HCT116 (cell line): Measurements from ENCODE around the gene TEX11. TPM values are rescaled to one million over a fixed set of nuclear protein-coding genes. Genes with fewer than 3 reads are reported as not detected.

ENCODE experiments used
- ATAC-seq: fragments of 200-7000 bp; cut with Tn5 transposase; 2 replicates; pipeline ENCODE4 v1.9.1; 2020; ENCODE audit warnings: mild to moderate bottlenecking, moderate library complexity
- BruUV-seq: library from RNA; stranded (reverse); fragments of 400-500 nt; replicated peaks from 2 replicates; lab custom pipeline; 2021; lab: Mats Ljungman, UMichigan
- CTCF ChIA-PET: fragments of 300-600 bp; sonication (Branson Sonifier 250); formaldehyde crosslinking; loops from one replicate; lab custom pipeline; 2021; ENCODE audit warnings: antibody characterized with exemption; lab: Charles Lee
- POLR2A ChIA-PET: fragments of 300-600, 350-600 bp; sonication (Branson Sonifier 250); formaldehyde crosslinking; loops from one replicate; lab custom pipeline; 2021; ENCODE audit warnings: antibody characterized with exemption; lab: Charles Lee
- RAD21 ChIA-PET, 2 experiments: fragments of 300-600 bp; sonication (Branson Sonifier 250); formaldehyde crosslinking; loops; one replicate each; lab custom pipeline; 2023; ENCODE audit warnings: low total read pairs in 2 of 2; ENCODE audit not compliant: uncharacterized antibody in 2 of 2, unreplicated experiment in 2 of 2, low non-redundant PET in 1 of 2; lab: Charles Lee
- DNase-seq: peaks from one replicate; pipeline ENCODE4 v3.0.0-alpha.2; 2010; ENCODE audit warnings: low read depth, low spot score
- H2AFZ ChIP-seq: fragments of 200-600 bp; shearing (Covaris generic), sonication (generic); 2 replicates; pipeline ENCODE4 v1.6.1; 2017; ENCODE audit warnings: low read depth, mixed run types, mixed read lengths, antibody characterized with exemption, low read length; ENCODE audit not compliant: poor library complexity, severe bottlenecking
- H3K27ac ChIP-seq: 2 replicates; pipeline ENCODE4 v1.5.1; 2012; ENCODE audit warnings: low read depth, low read length
- H3K27me3 ChIP-seq: fragments of 200-600 bp; sonication (generic); 2 replicates; pipeline ENCODE4 v1.6.1; 2016; ENCODE audit warnings: mixed run types, low read length, mixed read lengths; ENCODE audit not compliant: insufficient read depth
- H3K36me3 ChIP-seq, 2 experiments: fragments of 200-500 bp in 1 of 2; fragments of 200-600 bp in 1 of 2; sonication (Bioruptor generic) in 1 of 2; sonication (generic) in 1 of 2; 2 replicates each; pipeline versions ENCODE4 v1.5.1 to v1.6.1; 2014 to 2016; ENCODE audit warnings: low read length in 2 of 2, inconsistent platforms in 1 of 2, mixed read lengths in 1 of 2, mixed run types in 1 of 2; ENCODE audit not compliant: insufficient read depth in 2 of 2, control insufficient read depth in 1 of 2
- H3K4me1 ChIP-seq, 2 experiments: fragments of 200-600 bp in 1 of 2; sonication (generic) in 1 of 2; 2 replicates each; pipeline versions ENCODE4 v1.5.1 to v1.6.1; 2012 to 2017; ENCODE audit warnings: low read length in 2 of 2, inconsistent platforms in 1 of 2, mild to moderate bottlenecking in 1 of 2, mixed read lengths in 1 of 2, mixed run types in 1 of 2, moderate library complexity in 1 of 2; ENCODE audit not compliant: insufficient read depth in 2 of 2, control insufficient read depth in 1 of 2
- H3K4me2 ChIP-seq: fragments of 200-600 bp; sonication (generic); 2 replicates; pipeline ENCODE4 v1.6.1; 2017; ENCODE audit warnings: mixed run types, low read length, mixed read lengths
- H3K4me3 ChIP-seq, 2 experiments: fragments of 200-600 bp in 1 of 2; sonication (generic) in 1 of 2; replicated peaks in 1 of 2; 2 replicates each; pipeline ENCODE4 v1.5.1; 2011 to 2016; ENCODE audit warnings: low read length in 2 of 2, control low read depth in 1 of 2, low read depth in 1 of 2, mild to moderate bottlenecking in 1 of 2, mixed read lengths in 1 of 2, mixed run types in 1 of 2
- H3K79me2 ChIP-seq: fragments of 200-600 bp; sonication (generic); 2 replicates; pipeline ENCODE4 v1.6.1; 2017; ENCODE audit warnings: mild to moderate bottlenecking, mixed run types, low read length, moderate library complexity, mixed read lengths; ENCODE audit not compliant: insufficient read depth
- H3K9ac ChIP-seq: fragments of 200-600 bp; sonication (generic); 2 replicates; pipeline ENCODE4 v1.6.1; 2016; ENCODE audit warnings: low read length, mixed read lengths
- H3K9me2 ChIP-seq: fragments of 200-600 bp; sonication (generic), shearing (Covaris generic); 2 replicates; pipeline ENCODE4 v1.6.1; 2017; ENCODE audit warnings: mixed run types, mild to moderate bottlenecking, moderate library complexity; ENCODE audit not compliant: insufficient read depth
- H3K9me3 ChIP-seq, 2 experiments: fragments of 200-500 bp in 1 of 2; fragments of 200-600 bp in 1 of 2; sonication (Bioruptor generic) in 1 of 2; sonication (generic) in 1 of 2; 2 replicates each; pipeline ENCODE4 v1.6.1; 2014 to 2017; ENCODE audit warnings: low read length in 2 of 2, mixed read lengths in 2 of 2, inconsistent platforms in 1 of 2, low read depth in 1 of 2, mild to moderate bottlenecking in 1 of 2, mixed run types in 1 of 2, moderate library complexity in 1 of 2; ENCODE audit not compliant: control insufficient read depth in 1 of 2, insufficient read depth in 1 of 2
- H4K20me1 ChIP-seq: fragments of 200-600 bp; sonication (generic), shearing (Covaris generic); 2 replicates; pipeline ENCODE4 v1.6.1; 2017; ENCODE audit warnings: mixed run types, mild to moderate bottlenecking, moderate library complexity; ENCODE audit not compliant: insufficient read depth
- ATF3 ChIP-seq: IDR thresholded peaks from 2 replicates; pipeline ENCODE4 v1.6.1; 2012
- CBX3 ChIP-seq: IDR thresholded peaks from 2 replicates; pipeline ENCODE4 v1.6.1; 2012; ENCODE audit warnings: low read depth
- CEBPB ChIP-seq: IDR thresholded peaks from 2 replicates; pipeline ENCODE4 v1.6.1; 2012; ENCODE audit warnings: low read depth
- CTCF ChIP-seq, 3 experiments: fragments of 200-600 bp in 1 of 3; sonication (generic) in 1 of 3; IDR thresholded peaks in 2 of 3; conservative IDR thresholded peaks in 1 of 3; 2 replicates each; pipeline ENCODE4 v1.5.1; 2012 to 2017; ENCODE audit warnings: low read depth in 2 of 3, low read length in 2 of 3, antibody characterized with exemption in 1 of 3, borderline replicate concordance in 1 of 3, control low read depth in 1 of 3, mild to moderate bottlenecking in 1 of 3, mixed read lengths in 1 of 3, mixed run types in 1 of 3, moderate library complexity in 1 of 3; ENCODE audit not compliant: insufficient read depth in 1 of 3
- EGR1 ChIP-seq: IDR thresholded peaks from 2 replicates; pipeline ENCODE4 v1.6.1; 2012; ENCODE audit warnings: low read depth
- ELF1 ChIP-seq: IDR thresholded peaks from 2 replicates; pipeline ENCODE4 v1.6.1; 2012; ENCODE audit warnings: low read depth, borderline replicate concordance
- EZH2 ChIP-seq: fragments of 200-600 bp; sonication (generic); IDR thresholded peaks from 2 replicates; pipeline ENCODE4 v1.6.1; 2017; ENCODE audit warnings: antibody characterized with exemption, mixed run types
- EZH2phosphoT487 ChIP-seq: fragments of 200-600 bp; IDR thresholded peaks from 2 replicates; pipeline ENCODE4 v1.6.1; 2018; ENCODE audit warnings: antibody characterized with exemption, borderline replicate concordance
- FOSL1 ChIP-seq: IDR thresholded peaks from 2 replicates; pipeline ENCODE4 v1.6.1; 2012; ENCODE audit warnings: low read depth
- MAX ChIP-seq: IDR thresholded peaks from 2 replicates; pipeline ENCODE4 v1.6.1; 2012
- POLR2A ChIP-seq: IDR thresholded peaks from 2 replicates; pipeline ENCODE4 v1.7.0; 2011; ENCODE audit warnings: borderline replicate concordance; ENCODE audit not compliant: insufficient read depth, insufficient read length; ENCODE audit errors: extremely low read depth
- RAD21 ChIP-seq: IDR thresholded peaks from 2 replicates; pipeline ENCODE4 v1.6.1; 2012; ENCODE audit warnings: low read depth, mild to moderate bottlenecking
- REST ChIP-seq: IDR thresholded peaks from 2 replicates; pipeline ENCODE4 v1.6.1; 2012; ENCODE audit warnings: low read depth
- SIN3A ChIP-seq: IDR thresholded peaks from 2 replicates; pipeline ENCODE4 v1.6.1; 2012; ENCODE audit warnings: low read depth
- SP1 ChIP-seq: IDR thresholded peaks from 2 replicates; pipeline ENCODE4 v1.6.1; 2012; ENCODE audit warnings: low read depth
- SRF ChIP-seq: IDR thresholded peaks from 2 replicates; pipeline ENCODE4 v1.6.1; 2012; ENCODE audit warnings: low read depth
- TCF7L2 ChIP-seq: IDR thresholded peaks from 2 replicates; pipeline ENCODE4 v1.7.0; 2011; ENCODE audit warnings: borderline replicate concordance, inconsistent platforms; ENCODE audit not compliant: insufficient read depth, insufficient read length; ENCODE audit errors: extremely low read depth
- ZBTB33 ChIP-seq: IDR thresholded peaks from 2 replicates; pipeline ENCODE4 v1.6.1; 2011; ENCODE audit warnings: mild to moderate bottlenecking, low read length, moderate library complexity; ENCODE audit not compliant: insufficient replicate concordance; ENCODE audit errors: extremely low read depth
- ZNF274 ChIP-seq: fragments of 200-500 bp; sonication (Bioruptor generic); IDR thresholded peaks from 2 replicates; pipeline ENCODE4 v1.6.1; 2014; ENCODE audit warnings: mild to moderate bottlenecking, low read depth, low read length, inconsistent platforms
- intact Hi-C: fragments of 100-400 bp; cut with micrococcal nuclease; formaldehyde crosslinking; loops from 2 replicates; pipeline ENCODE4 v1.10.0; 2022
- total RNA-seq: library from RNA; stranded (reverse); gene quantifications from one replicate; pipeline ENCODE4 v1.2.1, GENCODE V29; 2021; ENCODE audit not compliant: unreplicated experiment

The TEX11 gene
- total RNA-seq, 1 experiment from 2014 or later, result 0.10 TPM

GRCh38 chrX:70922774-70923473, 14.4 kb upstream of the TEX11 start:
- ChIA-PET RAD21 (no interaction called here), POLR2A (no interaction called here), CTCF (no interaction called here)
- no peak overlapping the region for H3K27ac ChIP-seq
- no peaks in the 10 kb centered on the region for H3K79me2 ChIP-seq
- H3K9me3 ChIP-seq, result no peaks in the 10 kb centered on the region
- H3K4me1 ChIP-seq, result no peaks in the 10 kb centered on the region
- intact Hi-C loops, result no loop called here
- H3K9ac ChIP-seq, result no peak overlapping the region
- H3K4me3 ChIP-seq, result no peak overlapping the region
- no peak overlapping the region for H3K4me2 ChIP-seq
- DNase-seq, result no peak
- H3K27me3 ChIP-seq, result no peaks in the 10 kb centered on the region
- no TSS peak for BruUV-seq
- H2AFZ ChIP-seq, result no peak overlapping the region
- H4K20me1 ChIP-seq, result no peaks in the 10 kb centered on the region
- H3K36me3 ChIP-seq, result no peaks in the 10 kb centered on the region
- no peaks in the 10 kb centered on the region for H3K9me2 ChIP-seq
- TF ChIP-seq MAX (no peak), SIN3A (no peak), TCF7L2 (no peak), ATF3 (no peak), ZBTB33 (no peak), RAD21 (no peak), FOSL1 (no peak), EZH2 (no peak), SRF (no peak), SP1 (no peak), REST (no peak), CEBPB (no peak), CTCF (IDR thresholded peaks at IDR 0.05 in 2 of 3, conservative IDR thresholded peaks at IDR 0.05 in 1 of 3; ENCODE audit: borderline replicate concordance in 1 of 3, insufficient read depth in 1 of 3, low read depth in 2 of 3, low read length in 2 of 3) (no peak), ZNF274 (no peak), POLR2A (no peak), CBX3 (no peak), ELF1 (no peak), EGR1 (no peak), EZH2phosphoT487 (no peak)
- ATAC-seq, result no peak
